Astrocyte (in vitro differentiated cells and primary cell): ENCODE measurements around the gene PDE1A. TPM values are rescaled to one million over a fixed set of nuclear protein-coding genes. Genes with fewer than 3 reads are reported as not detected.
"Not testable (repeated sequence)": the region's sequence is repeated elsewhere in the genome, so short reads cannot be mapped to it uniquely, and the experiment has no call there.

Experiments
- DNase-seq: peaks from one replicate; pipeline ENCODE4 v3.0.0-alpha.2; 2010; ENCODE audit warnings: low read depth
- FAIRE-seq: peaks from 2 replicates; lab custom pipeline; 2011; peaks lifted over from hg19 to GRCh38; lab: Jason Lieb, UNC
- H2AFZ ChIP-seq: 2 replicates; pipeline ENCODE4 v1.6.0; 2012; ENCODE audit warnings: low read depth, low read length, inconsistent platforms
- H3K27ac ChIP-seq: 2 replicates; pipeline ENCODE4 v1.5.1; 2011; ENCODE audit warnings: low read depth, low read length, inconsistent platforms
- H3K27me3 ChIP-seq: 2 replicates; pipeline ENCODE4 v1.6.0; 2011; ENCODE audit warnings: low read length, inconsistent platforms; ENCODE audit not compliant: insufficient read depth
- H3K36me3 ChIP-seq: 2 replicates; pipeline ENCODE4 v1.5.1; 2011; ENCODE audit warnings: low read length, inconsistent platforms; ENCODE audit not compliant: insufficient read depth
- H3K4me1 ChIP-seq: 2 replicates; pipeline ENCODE4 v1.5.1; 2011; ENCODE audit warnings: low read length, inconsistent platforms; ENCODE audit not compliant: insufficient read depth
- H3K4me2 ChIP-seq: 2 replicates; pipeline ENCODE4 v1.6.0; 2012; ENCODE audit warnings: low read length, inconsistent platforms
- H3K4me3 ChIP-seq: 2 replicates; pipeline ENCODE4 v1.5.1; 2011; ENCODE audit warnings: low read depth, mild to moderate bottlenecking, low read length, inconsistent platforms; ENCODE audit not compliant: insufficient read depth
- H3K79me2 ChIP-seq: 2 replicates; pipeline ENCODE4 v1.6.0; 2012; ENCODE audit warnings: mild to moderate bottlenecking, low read length, inconsistent platforms; ENCODE audit not compliant: insufficient read depth
- H3K9ac ChIP-seq: 2 replicates; pipeline ENCODE4 v1.6.0; 2012; ENCODE audit warnings: mild to moderate bottlenecking, low read length, inconsistent platforms
- H3K9me3 ChIP-seq: 2 replicates; pipeline ENCODE4 v1.5.1; 2012; ENCODE audit warnings: low read depth, mild to moderate bottlenecking, low read length, inconsistent platforms; ENCODE audit not compliant: insufficient read depth
- H4K20me1 ChIP-seq: 2 replicates; pipeline ENCODE4 v1.6.0; 2012; ENCODE audit warnings: low read length, inconsistent platforms; ENCODE audit not compliant: insufficient read depth
- H3K27ac Mint-ChIP-seq: one replicate; pipeline ENCODE4 v1.8.0; 2021; ENCODE audit warnings: mild to moderate bottlenecking, mixed read lengths; ENCODE audit not compliant: unreplicated experiment
- H3K27me3 Mint-ChIP-seq: one replicate; pipeline ENCODE4 v1.8.0; 2021; ENCODE audit warnings: low read depth, mixed read lengths; ENCODE audit not compliant: unreplicated experiment
- H3K36me3 Mint-ChIP-seq: one replicate; pipeline ENCODE4 v1.8.0; 2021; ENCODE audit warnings: low read depth, mixed read lengths; ENCODE audit not compliant: unreplicated experiment
- H3K4me1 Mint-ChIP-seq: one replicate; pipeline ENCODE4 v1.8.0; 2021; ENCODE audit warnings: low read depth, mixed read lengths; ENCODE audit not compliant: unreplicated experiment
- H3K4me3 Mint-ChIP-seq: one replicate; pipeline ENCODE4 v1.8.0; 2021; ENCODE audit warnings: mild to moderate bottlenecking, moderate library complexity, mixed read lengths; ENCODE audit not compliant: unreplicated experiment
- H3K9me3 Mint-ChIP-seq: one replicate; pipeline ENCODE4 v1.8.0; 2021; ENCODE audit warnings: mild to moderate bottlenecking, mixed read lengths; ENCODE audit not compliant: unreplicated experiment
- CTCF ChIP-seq: IDR thresholded peaks from 2 replicates; pipeline ENCODE4 v1.5.1; 2011; ENCODE audit warnings: low read depth, mild to moderate bottlenecking, inconsistent platforms, low read length, moderate library complexity; ENCODE audit not compliant: insufficient read depth
- EZH2 ChIP-seq: IDR thresholded peaks from 2 replicates; pipeline ENCODE4 v1.6.1; 2012; ENCODE audit warnings: mild to moderate bottlenecking, low read length, inconsistent platforms; ENCODE audit not compliant: insufficient read depth
- total RNA-seq: library from RNA; stranded (reverse); gene quantifications from 2 replicates; pipeline ENCODE4 v1.2.1, GENCODE V29; 2021

PDE1A gene
- total RNA-seq, 1 donor from 2014 or later = 0.32 TPM

DNA sequence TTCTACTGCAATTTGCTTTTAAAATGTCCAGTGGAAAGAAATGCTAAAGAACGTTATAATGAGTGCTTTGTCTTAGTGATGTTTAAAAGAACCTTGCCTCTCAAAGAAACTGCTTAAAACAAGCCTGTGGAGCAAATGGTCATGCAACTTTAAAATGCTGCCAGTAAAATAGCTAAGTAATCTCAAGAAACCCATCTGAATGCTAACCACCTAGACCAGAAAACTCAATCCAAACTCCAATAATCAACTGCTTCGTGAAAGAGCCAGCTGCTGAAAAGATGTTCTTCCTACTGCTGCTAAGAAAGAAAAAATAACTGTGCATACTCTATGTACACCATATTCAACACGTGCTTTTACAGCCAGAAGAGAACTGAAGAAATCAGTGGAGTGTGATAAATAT is 145.6 kb downstream of the PDE1A start:
- Histone ChIP-seq H3K27me3 (no peaks in the 10 kb centered on the region), H4K20me1 (no peaks in the 10 kb centered on the region), H3K36me3 (no peaks in the 10 kb centered on the region), H3K4me2 (no peak overlapping the region), H2AFZ (no peak overlapping the region), H3K79me2 (no peaks in the 10 kb centered on the region), H3K9me3 (no peaks in the 10 kb centered on the region), H3K4me3 (no peak overlapping the region), H3K27ac (no peak overlapping the region), H3K4me1 (no peaks in the 10 kb centered on the region), H3K9ac (no peak overlapping the region)
- FAIRE-seq (no peak), DNase-seq (no peak)
- Mint-ChIP-seq H3K9me3 (peaks cover 4% of the 10 kb centered on the region), H3K27ac (no peak overlapping the region), H3K36me3 (no peaks in the 10 kb centered on the region), H3K4me1 (peaks cover 8% of the 10 kb centered on the region), H3K4me3 (no peak overlapping the region), H3K27me3 (no peaks in the 10 kb centered on the region)
- TF ChIP-seq EZH2 = no peak
- no peak for TF ChIP-seq CTCF

- TF ChIP-seq EZH2 (no peak), CTCF (no peak)
- FAIRE-seq (no peak), DNase-seq (peak; percentile 85)
- Histone ChIP-seq H2AFZ (no peak overlapping the region), H3K9ac (no peak overlapping the region), H4K20me1 (no peaks in the 10 kb centered on the region), H3K27me3 (no peaks in the 10 kb centered on the region), H3K9me3 (no peaks in the 10 kb centered on the region), H3K27ac (no peak overlapping the region), H3K79me2 (no peaks in the 10 kb centered on the region), H3K4me2 (no peak overlapping the region), H3K36me3 (no peaks in the 10 kb centered on the region), H3K4me1 (no peaks in the 10 kb centered on the region), H3K4me3 (no peak overlapping the region)
- H3K9me3 Mint-ChIP-seq = peaks cover 6% of the 10 kb centered on the region
- peak overlapping the region; percentile 21 for H3K27ac Mint-ChIP-seq
- H3K4me1 Mint-ChIP-seq = peaks cover 8% of the 10 kb centered on the region
- H3K4me3 Mint-ChIP-seq = no peak overlapping the region
- H3K27me3 Mint-ChIP-seq = no peaks in the 10 kb centered on the region
- H3K36me3 Mint-ChIP-seq = no peaks in the 10 kb centered on the region
Observed at GRCh38 chr2:182280118-182280517, 146.7 kb downstream of the PDE1A start.

- H3K27ac Mint-ChIP-seq, FAIRE-seq, H4K20me1 ChIP-seq, H3K36me3 ChIP-seq, H3K4me1 ChIP-seq, DNase-seq, H3K79me2 ChIP-seq, H2AFZ ChIP-seq, H3K4me1 Mint-ChIP-seq, H3K4me3 Mint-ChIP-seq, H3K9ac ChIP-seq, H3K9me3 Mint-ChIP-seq, H3K27me3 ChIP-seq, H3K36me3 Mint-ChIP-seq, H3K9me3 ChIP-seq, H3K4me3 ChIP-seq, H3K27me3 Mint-ChIP-seq, H3K4me2 ChIP-seq, H3K27ac ChIP-seq: not testable (repeated sequence)
Observed at GRCh38 chr2:182276662-182277061, 150.2 kb downstream of the PDE1A start.
